HUES6 (cell line): ENCODE results near the gene ARAP1.
A peak's percentile ranks its signal among the peaks of the same experiment; 100 is the strongest.

Experiments
- H3K27ac ChIP-seq: 2 replicates; pipeline ENCODE4 v1.7.0; 2013; ENCODE audit warnings: low read depth, mild to moderate bottlenecking, low read length, inconsistent platforms
- H3K27me3 ChIP-seq: 2 replicates; pipeline ENCODE4 v1.6.1; 2013; ENCODE audit warnings: low read length; ENCODE audit not compliant: control insufficient read depth, insufficient read depth
- H3K36me3 ChIP-seq: 2 replicates; pipeline ENCODE4 v1.6.1; 2013; ENCODE audit warnings: low read length; ENCODE audit not compliant: control insufficient read depth, insufficient read depth
- H3K4me1 ChIP-seq: 2 replicates; pipeline ENCODE4 v1.6.1; 2013; ENCODE audit warnings: low read length; ENCODE audit not compliant: control insufficient read depth, insufficient read depth
- H3K4me3 ChIP-seq: 2 replicates; pipeline ENCODE4 v1.5.1; 2013; ENCODE audit warnings: low read depth, low read length
- H3K9ac ChIP-seq: one replicate; pipeline ENCODE4 v1.6.1; 2013; ENCODE audit warnings: mild to moderate bottlenecking, low read length
- H3K9me3 ChIP-seq: 2 replicates; pipeline ENCODE4 v1.6.1; 2013; ENCODE audit warnings: low read depth, low read length; ENCODE audit not compliant: control insufficient read depth, insufficient read depth

The ARAP1 gene

GRCh38 chr11:72706579-72706978 lies 45.6 kb downstream of the ARAP1 start:
- H3K9me3 ChIP-seq: no peaks in the 10 kb centered on the region
- H3K9ac ChIP-seq: peak overlapping the region; percentile 1
- H3K27me3 ChIP-seq: no peaks in the 10 kb centered on the region
- peaks cover 43% of the 10 kb centered on the region for H3K4me1 ChIP-seq
- H3K36me3 ChIP-seq: peaks cover 42% of the 10 kb centered on the region
- no peak overlapping the region for H3K4me3 ChIP-seq
- H3K27ac ChIP-seq: no peak overlapping the region

- H3K27ac ChIP-seq: no peak overlapping the region
- peaks cover 43% of the 10 kb centered on the region for H3K36me3 ChIP-seq
- peak overlapping the region; percentile 1 for H3K9ac ChIP-seq
- H3K27me3 ChIP-seq: no peaks in the 10 kb centered on the region
- H3K4me3 ChIP-seq: no peak overlapping the region
- peaks cover 43% of the 10 kb centered on the region for H3K4me1 ChIP-seq
- H3K9me3 ChIP-seq: no peaks in the 10 kb centered on the region
Observed at GRCh38 chr11:72705442-72706365, 46.5 kb downstream of the ARAP1 start.

- Histone ChIP-seq H3K27me3 (no peaks in the 10 kb centered on the region), H3K9ac (peak overlapping the region; percentile 22), H3K27ac (no peak overlapping the region), H3K36me3 (peaks cover 37% of the 10 kb centered on the region), H3K4me3 (no peak overlapping the region), H3K4me1 (peaks cover 43% of the 10 kb centered on the region), H3K9me3 (no peaks in the 10 kb centered on the region)
Observed at GRCh38 chr11:72704783-72705265, 47.4 kb downstream of the ARAP1 start.

- Histone ChIP-seq H3K9me3 (no peaks in the 10 kb centered on the region), H3K36me3 (peaks cover 37% of the 10 kb centered on the region)
Observed at GRCh38 chr11:72704028-72704782, 48.0 kb downstream of the ARAP1 start.

GRCh38 chr11:72703267-72704008 lies 48.8 kb downstream of the ARAP1 start:
- Histone ChIP-seq H3K27ac (no peak overlapping the region), H3K4me1 (peaks cover 43% of the 10 kb centered on the region), H3K4me3 (no peak overlapping the region), H3K27me3 (no peaks in the 10 kb centered on the region), H3K9me3 (no peaks in the 10 kb centered on the region), H3K9ac (no peak overlapping the region), H3K36me3 (peaks cover 41% of the 10 kb centered on the region)

More at GRCh38 chr11:72704028-72704782, 48.0 kb downstream of the ARAP1 start:
- Histone ChIP-seq H3K4me3 (no peak overlapping the region), H3K9ac (peak overlapping the region; percentile 4), H3K4me1 (peaks cover 43% of the 10 kb centered on the region), H3K27ac (no peak overlapping the region), H3K27me3 (no peaks in the 10 kb centered on the region)

- peaks cover 46% of the 10 kb centered on the region for H3K36me3 ChIP-seq
- H3K27ac ChIP-seq: no peak overlapping the region
- H3K4me3 ChIP-seq: no peak overlapping the region
- H3K9me3 ChIP-seq: no peaks in the 10 kb centered on the region
- H3K4me1 ChIP-seq: peaks cover 46% of the 10 kb centered on the region
- no peaks in the 10 kb centered on the region for H3K27me3 ChIP-seq
- H3K9ac ChIP-seq: no peak overlapping the region
Observed at GRCh38 chr11:72702577-72703241, 49.5 kb downstream of the ARAP1 start.

- no peaks in the 10 kb centered on the region for H3K27me3 ChIP-seq
- H3K27ac ChIP-seq: no peak overlapping the region
- H3K9me3 ChIP-seq: no peaks in the 10 kb centered on the region
- H3K4me1 ChIP-seq: peaks cover 47% of the 10 kb centered on the region
- no peak overlapping the region for H3K9ac ChIP-seq
- peaks cover 45% of the 10 kb centered on the region for H3K36me3 ChIP-seq
- H3K4me3 ChIP-seq: no peak overlapping the region
Observed at GRCh38 chr11:72702096-72702495, 50.1 kb downstream of the ARAP1 start.

GRCh38 chr11:72701466-72701865 lies 50.7 kb downstream of the ARAP1 start:
- no peaks in the 10 kb centered on the region for H3K9me3 ChIP-seq
- no peak overlapping the region for H3K27ac ChIP-seq
- peaks cover 45% of the 10 kb centered on the region for H3K36me3 ChIP-seq
- peaks cover 45% of the 10 kb centered on the region for H3K4me1 ChIP-seq
- no peaks in the 10 kb centered on the region for H3K27me3 ChIP-seq
- no peak overlapping the region for H3K4me3 ChIP-seq
- H3K9ac ChIP-seq: no peak overlapping the region

GRCh38 chr11:72700146-72700545 lies 52.1 kb downstream of the ARAP1 start:
- Histone ChIP-seq H3K36me3 (peaks cover 58% of the 10 kb centered on the region), H3K27me3 (no peaks in the 10 kb centered on the region), H3K4me1 (peaks cover 32% of the 10 kb centered on the region), H3K27ac (no peak overlapping the region), H3K9me3 (no peaks in the 10 kb centered on the region), H3K4me3 (no peak overlapping the region), H3K9ac (no peak overlapping the region)

GRCh38 chr11:72697814-72698213 lies 54.4 kb downstream of the ARAP1 start:
- Histone ChIP-seq H3K4me1 (peaks cover 13% of the 10 kb centered on the region; the same call in 1 of the 2 replicates), H3K9me3 (no peaks in the 10 kb centered on the region), H3K27me3 (no peaks in the 10 kb centered on the region), H3K9ac (no peak overlapping the region), H3K4me3 (no peak overlapping the region), H3K36me3 (peaks cover 78% of the 10 kb centered on the region), H3K27ac (no peak overlapping the region)
